GM10847 (cell line): ENCODE results near the gene PCSK2.

Experiments
- POLR2A ChIP-seq: IDR thresholded peaks from 2 replicates; pipeline ENCODE4 v1.6.1; 2011; ENCODE audit not compliant: insufficient read length; ENCODE audit errors: extremely low read depth

Gene PCSK2

DNA sequence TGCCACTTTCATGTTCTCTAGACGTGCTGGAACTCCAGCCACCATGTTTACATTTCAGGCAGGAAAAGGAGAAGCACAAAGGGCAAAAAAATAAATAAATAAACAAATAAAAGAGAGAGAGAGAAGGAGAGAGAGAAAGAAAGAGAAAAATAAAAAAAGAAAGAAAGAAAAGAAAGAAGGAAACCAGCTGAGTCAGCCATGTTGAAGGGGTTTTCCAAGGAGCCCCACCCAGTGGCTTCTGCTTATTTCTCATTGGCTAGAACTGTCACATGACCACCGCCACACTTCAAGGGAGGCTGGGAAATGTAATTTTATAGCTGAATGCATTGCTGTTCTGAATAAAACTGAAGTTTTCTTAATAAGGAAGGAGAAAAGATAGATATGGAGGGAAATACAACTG is 233.3 kb downstream of the PCSK2 start:
- TF ChIP-seq POLR2A = no peak

DNA sequence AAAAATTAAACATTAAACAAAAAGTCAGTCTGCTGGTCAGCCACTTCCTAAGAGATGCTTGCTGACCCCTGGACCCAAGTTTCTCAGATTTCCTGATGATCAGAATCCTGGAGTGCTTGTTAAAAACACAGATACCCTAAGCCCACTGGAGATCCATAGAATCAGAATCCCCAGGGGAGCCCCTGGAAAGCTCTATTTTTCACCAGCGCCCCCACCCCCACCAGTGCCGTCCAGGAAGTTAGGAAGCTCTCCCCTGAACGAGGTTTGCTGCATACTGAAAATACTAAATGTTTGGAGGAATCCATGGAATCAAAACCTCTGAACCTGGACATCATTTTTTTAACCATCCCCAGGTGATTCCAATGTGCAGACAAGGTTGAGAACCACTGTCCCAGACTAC is 235.1 kb downstream of the PCSK2 start:
- TF ChIP-seq POLR2A = no peak

DNA sequence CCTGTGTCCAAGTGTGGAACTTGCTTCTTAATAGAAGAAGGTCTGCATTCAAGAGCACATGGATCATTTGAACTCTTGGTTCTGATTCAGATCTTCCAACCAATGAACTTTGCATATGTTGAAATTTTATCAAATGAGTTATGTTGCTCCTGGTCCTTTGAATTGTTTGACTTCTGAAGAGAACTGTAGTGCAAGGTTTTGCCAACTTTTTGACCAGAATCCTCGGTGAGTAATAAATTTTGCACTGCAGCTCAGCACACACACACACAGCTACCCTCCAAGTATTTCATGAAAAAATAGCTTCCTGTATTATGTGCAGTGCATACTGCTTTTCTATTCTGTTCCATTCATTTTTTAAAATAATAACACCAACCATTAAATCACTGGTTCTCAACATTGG is 236.9 kb downstream of the PCSK2 start:
- TF ChIP-seq POLR2A = no peak

DNA sequence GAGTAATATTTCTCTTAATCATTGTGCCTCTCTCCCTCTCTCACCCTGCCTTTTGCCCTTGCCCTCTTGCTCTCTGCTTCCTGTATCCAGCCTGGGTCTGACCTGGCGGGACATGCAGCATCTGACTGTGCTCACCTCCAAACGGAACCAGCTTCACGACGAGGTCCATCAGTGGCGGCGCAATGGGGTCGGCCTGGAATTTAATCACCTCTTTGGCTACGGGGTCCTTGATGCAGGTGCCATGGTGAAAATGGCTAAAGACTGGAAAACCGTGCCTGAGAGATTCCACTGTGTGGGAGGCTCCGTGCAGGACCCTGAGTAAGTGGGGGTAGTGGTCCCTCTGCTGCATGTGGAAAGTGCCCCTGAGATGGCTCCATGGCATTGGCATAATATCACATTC is 238.4 kb downstream of the PCSK2 start:
- no peak for TF ChIP-seq POLR2A

DNA sequence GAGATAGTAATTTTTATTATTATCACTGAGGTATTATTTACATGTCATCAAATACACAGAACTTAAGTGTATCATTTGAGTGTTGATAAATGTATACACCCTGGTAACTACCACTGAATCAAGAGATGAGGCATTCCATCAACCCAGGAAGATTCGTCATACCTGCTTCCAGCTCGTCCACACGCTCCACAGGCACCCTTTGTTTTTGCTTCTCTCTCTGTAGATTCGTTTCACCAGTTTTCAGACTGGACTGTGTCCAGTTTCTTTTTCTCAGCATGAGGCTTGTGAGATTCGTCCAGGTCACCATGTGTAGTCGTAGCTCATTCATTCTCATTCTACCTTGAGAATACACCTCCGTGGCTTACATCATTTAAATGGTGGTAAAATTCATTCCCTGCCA is 239.8 kb downstream of the PCSK2 start:
- no peak for TF ChIP-seq POLR2A

DNA sequence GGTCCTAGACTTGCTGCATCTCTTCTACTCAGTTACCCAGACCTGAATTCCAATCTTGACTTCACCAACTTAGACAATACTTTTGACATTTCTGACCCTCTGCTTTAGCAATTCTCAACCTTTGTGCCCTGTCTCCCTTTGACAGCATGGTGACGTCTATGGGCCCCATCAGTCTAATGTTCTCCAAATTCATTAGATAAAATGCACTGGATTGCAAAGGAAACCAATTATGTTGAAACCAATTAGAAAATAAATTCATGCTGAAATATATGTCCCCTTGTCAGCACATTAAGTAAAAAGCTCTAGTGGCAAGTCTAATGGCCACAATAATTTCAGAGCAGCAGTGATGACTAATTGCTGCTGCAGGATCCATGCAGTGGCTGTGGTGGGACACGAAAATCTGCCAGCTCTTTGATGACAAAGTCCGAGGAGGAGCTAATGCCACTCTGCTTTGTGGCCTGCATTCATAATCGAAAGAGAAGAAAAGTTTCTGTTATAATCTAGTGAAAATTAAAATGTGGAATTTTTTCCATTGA is 240.3 kb downstream of the PCSK2 start:
- TF ChIP-seq POLR2A = no peak

DNA sequence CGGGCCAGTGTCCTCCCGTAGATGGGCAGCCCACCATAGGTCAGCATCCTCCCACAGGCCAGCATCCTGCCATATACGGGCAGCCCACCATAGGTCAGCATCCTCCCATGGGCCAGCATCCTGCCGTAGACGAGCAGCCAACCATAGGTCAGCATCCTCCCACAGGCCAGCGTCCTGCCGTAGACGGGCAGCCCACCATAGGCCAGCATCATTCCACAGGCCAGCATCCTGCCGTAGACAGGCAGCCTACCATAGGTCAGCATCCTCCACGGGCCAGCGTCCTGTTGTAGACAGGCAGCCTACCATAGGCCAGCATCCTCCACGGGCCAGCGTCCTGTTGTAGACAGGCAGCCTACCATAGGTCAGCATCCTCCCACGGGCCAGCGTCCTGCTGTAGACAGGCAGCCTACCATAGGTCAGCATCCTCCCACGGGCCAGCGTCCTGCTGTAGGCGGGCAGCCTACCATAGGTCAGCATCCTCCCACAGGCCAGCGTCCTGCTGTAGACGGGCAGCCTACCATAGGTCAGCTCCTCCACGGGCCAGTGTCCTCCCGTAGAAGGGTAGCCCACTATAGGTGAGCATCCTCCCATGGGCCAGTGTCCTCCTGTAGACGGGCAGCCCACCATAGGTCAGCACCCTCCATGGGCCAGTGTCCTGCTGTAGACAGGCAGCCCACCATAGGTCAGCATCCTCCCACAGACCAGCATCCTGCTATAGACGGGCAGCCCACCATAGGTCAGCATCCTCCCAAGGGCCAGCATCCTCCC is 241.4 kb downstream of the PCSK2 start:
- no peak for TF ChIP-seq POLR2A

DNA sequence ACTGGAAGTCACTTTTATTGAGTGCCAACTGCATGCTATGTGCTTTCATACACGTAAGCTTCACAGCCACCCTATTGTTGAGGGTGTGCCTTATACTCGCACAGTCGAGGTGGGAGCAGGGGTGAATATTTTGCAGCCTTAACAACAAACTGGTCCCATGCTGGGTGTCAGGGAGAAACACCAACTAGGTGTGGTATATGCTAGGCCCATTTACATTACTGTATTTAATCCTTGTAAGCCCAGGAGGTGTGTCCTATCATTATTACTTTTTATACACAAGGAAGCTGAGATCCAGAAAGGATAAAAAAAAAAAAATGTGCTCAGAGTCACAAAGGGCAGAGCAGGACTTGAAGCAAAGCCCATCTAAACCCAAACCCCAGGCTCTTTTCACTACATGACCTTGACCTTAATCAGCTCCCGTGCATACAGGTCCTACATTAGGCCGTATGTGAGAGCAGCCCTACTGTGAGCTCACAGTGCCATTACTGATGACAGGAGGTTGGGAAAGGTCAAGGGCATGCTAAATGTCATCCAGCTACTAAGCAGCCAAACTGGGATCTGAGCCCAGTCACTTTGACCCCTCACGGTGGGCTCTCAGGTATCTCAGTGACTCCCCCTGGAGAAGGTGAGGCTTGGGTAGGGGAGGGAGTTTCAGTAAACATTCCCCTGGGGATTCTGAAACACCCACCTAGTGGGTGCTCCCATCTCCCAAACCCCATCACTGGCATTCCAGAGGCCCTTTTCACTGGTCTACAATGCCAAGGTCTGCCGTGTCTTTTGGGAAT is 242.6 kb downstream of the PCSK2 start:
- no peak for TF ChIP-seq POLR2A

DNA sequence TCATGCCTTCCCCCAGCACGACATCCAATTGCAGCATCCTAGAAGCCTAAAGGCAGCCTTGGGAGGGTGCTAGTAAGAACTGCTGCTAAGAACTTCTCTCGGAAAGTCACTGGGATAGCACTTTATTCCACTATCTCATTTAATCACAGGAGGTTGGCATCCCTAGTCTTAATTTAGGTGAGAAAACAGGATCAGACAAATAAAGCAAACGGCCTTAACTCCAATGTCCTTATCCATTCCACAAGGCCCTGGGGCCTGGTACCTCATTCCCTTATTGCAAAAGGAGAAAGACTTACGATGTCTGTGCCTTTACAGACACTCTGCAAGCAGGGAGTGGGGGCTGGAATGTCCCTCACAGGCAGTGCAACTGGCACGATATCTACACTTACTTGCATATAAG is 243.7 kb downstream of the PCSK2 start:
- no peak for TF ChIP-seq POLR2A

DNA sequence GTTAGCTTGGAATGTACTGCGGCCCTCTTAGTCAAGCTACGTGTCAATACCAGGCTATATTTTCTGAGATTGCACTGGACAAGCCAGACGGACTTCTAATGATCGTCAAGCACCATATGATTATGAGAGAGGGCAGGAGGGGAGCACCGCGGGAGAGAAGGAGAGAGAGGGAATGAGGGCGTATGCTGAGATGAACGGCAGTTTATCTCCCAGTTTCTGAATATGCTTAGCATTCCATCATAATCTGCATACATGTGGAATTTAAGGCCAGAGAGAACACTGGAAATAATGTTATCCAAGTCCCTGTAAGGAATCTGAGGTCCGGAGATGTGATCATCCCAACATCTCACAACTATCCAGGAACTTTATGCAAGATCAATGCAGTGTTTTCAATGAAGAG is 244.1 kb downstream of the PCSK2 start:
- no peak for TF ChIP-seq POLR2A

DNA sequence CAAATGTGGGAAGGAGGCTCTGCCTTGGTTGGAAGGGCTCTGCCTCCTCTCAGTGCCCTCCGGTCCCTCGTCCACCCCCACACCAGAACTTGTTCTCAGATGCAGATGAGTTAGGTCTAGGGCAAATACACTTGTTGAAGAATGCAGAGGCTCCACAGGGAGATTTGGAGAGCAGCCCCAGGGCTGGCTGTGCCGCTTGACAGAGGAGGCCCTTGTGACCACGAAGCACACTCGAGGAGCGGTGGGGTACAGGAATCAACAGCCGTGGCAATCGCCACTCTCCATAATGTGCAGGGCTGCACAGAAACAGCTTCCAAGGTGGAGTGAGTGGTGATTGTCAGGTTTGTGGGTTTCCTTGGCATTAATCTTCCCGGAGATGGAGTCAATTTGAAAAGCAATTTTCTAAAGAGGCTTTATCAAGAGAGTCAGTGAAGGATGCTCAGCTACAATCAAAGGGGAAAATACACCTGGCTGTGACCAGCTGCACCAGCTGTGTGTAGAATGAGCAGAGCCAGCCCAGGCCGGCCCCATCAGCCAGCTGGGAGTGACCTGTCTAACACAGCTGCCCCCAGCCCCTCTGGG is 244.9 kb downstream of the PCSK2 start:
- TF ChIP-seq POLR2A = no peak

DNA sequence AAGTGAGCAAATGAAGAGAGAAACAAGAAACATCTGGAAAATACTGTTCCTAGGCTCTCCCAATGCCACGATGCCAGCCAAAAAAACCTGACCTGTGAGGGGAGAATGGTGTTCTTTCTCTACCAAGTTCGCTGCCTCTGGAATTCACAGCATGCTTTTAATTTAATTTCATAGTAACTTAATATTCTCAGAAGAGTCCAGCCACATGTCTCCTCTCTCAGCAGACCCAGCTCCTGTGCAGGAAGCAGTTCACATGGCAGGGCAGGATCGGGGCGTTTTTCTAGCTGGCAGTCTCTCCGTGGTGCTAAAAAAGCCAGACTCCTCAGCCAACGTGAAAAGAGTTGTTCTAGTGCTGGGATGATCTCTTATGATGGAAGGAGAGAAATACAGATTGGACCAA is 246.8 kb downstream of the PCSK2 start:
- TF ChIP-seq POLR2A = no peak

DNA sequence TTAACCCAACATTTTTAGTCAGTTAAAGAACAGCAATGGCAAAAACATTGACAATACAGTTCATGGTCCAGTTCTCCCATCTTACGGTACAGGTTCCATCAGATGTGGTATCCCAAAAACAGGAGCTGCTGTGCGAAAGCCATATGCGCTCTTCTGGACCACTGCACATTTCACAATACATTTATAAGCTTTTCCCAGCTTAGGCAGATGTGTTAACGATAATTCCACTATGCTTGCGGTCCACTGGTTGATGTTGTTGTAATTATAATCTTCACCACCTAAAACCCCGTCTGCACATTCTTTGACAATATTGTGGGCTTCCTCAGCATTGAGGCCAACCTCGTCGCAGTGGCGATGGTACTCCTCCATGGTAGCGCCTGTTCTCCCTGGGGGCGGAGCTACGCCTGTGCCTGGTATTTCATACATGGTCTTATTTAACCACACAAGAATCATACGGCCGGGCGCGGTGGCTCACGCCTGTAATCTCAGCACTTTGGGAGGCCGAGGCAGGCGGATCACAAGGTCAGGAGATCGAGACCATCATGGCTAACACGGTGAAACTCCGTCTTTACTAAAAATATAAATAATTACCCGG is 252.3 kb downstream of the PCSK2 start:
- TF ChIP-seq POLR2A = no peak

DNA sequence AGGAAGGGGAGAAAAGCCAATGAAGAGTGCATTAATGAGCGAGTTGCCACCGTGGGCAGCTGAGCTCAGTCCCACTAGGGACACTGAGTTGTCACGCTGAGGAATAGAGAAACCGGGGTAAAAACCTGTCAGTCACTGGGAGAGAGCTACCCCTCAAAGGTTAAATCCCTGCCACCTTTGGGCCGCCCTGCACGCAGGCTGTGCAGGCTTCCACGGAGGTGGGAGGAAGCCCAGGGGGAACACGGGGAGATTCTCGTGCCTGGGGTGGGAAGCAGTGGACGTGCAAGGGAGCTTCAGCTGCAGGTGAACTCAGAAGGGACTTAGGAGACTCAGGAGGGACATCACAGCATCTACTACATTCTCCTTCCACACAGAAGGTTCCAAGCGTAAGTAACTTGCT is 253.9 kb downstream of the PCSK2 start:
- no peak for TF ChIP-seq POLR2A

DNA sequence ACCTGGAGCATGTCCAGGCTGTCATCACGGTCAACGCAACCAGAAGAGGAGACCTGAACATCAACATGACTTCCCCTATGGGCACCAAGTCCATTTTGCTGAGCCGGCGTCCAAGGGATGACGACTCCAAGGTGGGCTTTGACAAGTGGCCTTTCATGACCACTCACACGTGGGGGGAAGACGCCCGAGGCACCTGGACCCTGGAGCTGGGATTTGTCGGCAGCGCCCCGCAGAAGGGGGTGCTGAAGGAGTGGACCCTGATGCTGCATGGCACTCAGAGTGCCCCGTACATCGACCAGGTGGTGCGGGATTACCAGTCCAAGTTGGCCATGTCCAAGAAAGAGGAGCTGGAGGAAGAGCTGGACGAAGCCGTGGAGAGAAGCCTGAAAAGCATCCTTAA is 254.8 kb downstream of the PCSK2 start:
- TF ChIP-seq POLR2A = no peak

DNA sequence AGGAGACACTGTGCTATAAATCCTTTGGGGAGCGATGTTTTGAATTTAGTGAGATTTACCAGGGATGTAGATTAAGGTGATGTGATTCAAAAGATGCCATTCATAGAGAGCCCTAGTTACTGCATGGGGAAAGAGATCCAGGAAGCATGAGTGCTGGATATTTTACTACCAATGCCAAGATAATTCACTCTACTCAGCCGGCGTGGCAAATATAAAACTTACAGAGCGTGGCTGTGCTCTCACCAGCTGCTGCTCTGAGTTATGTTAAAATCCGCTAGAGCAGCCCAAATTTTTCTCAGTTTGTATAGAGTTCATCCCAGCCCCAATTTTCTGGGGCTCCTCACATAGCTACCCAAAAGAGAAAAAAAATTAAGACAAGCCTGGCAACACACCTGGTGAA is 255.7 kb downstream of the PCSK2 start:
- TF ChIP-seq POLR2A = no peak
